ENCODE results near the gene REEP5. TPM values are rescaled to one million over a fixed set of nuclear protein-coding genes. Genes with fewer than 3 reads are reported as not detected.

The REEP5 gene
- total RNA-seq, 1 donor from 2014 or later: 52.0 TPM

Other genes with a start within 250 kb of the REEP5 start
- 27.3 TPM for gene APC, start 184.3 kb downstream of the REEP5 start, total RNA-seq
- 29.7 TPM for gene SRP19, start 60.9 kb downstream of the REEP5 start, total RNA-seq
- 19.0 TPM for gene DCP2, start 54.6 kb upstream of the REEP5 start, total RNA-seq